HUES6 (cell line): ENCODE data around the gene PBX3.

Experiments
- H3K27ac ChIP-seq: 2 replicates; pipeline ENCODE4 v1.7.0; 2013; ENCODE audit warnings: low read depth, mild to moderate bottlenecking, low read length, inconsistent platforms
- H3K27me3 ChIP-seq: 2 replicates; pipeline ENCODE4 v1.6.1; 2013; ENCODE audit warnings: low read length; ENCODE audit not compliant: control insufficient read depth, insufficient read depth
- H3K36me3 ChIP-seq: 2 replicates; pipeline ENCODE4 v1.6.1; 2013; ENCODE audit warnings: low read length; ENCODE audit not compliant: control insufficient read depth, insufficient read depth
- H3K4me1 ChIP-seq: 2 replicates; pipeline ENCODE4 v1.6.1; 2013; ENCODE audit warnings: low read length; ENCODE audit not compliant: control insufficient read depth, insufficient read depth
- H3K4me3 ChIP-seq: 2 replicates; pipeline ENCODE4 v1.5.1; 2013; ENCODE audit warnings: low read depth, low read length
- H3K9ac ChIP-seq: one replicate; pipeline ENCODE4 v1.6.1; 2013; ENCODE audit warnings: mild to moderate bottlenecking, low read length
- H3K9me3 ChIP-seq: 2 replicates; pipeline ENCODE4 v1.6.1; 2013; ENCODE audit warnings: low read depth, low read length; ENCODE audit not compliant: control insufficient read depth, insufficient read depth

PBX3 gene

DNA sequence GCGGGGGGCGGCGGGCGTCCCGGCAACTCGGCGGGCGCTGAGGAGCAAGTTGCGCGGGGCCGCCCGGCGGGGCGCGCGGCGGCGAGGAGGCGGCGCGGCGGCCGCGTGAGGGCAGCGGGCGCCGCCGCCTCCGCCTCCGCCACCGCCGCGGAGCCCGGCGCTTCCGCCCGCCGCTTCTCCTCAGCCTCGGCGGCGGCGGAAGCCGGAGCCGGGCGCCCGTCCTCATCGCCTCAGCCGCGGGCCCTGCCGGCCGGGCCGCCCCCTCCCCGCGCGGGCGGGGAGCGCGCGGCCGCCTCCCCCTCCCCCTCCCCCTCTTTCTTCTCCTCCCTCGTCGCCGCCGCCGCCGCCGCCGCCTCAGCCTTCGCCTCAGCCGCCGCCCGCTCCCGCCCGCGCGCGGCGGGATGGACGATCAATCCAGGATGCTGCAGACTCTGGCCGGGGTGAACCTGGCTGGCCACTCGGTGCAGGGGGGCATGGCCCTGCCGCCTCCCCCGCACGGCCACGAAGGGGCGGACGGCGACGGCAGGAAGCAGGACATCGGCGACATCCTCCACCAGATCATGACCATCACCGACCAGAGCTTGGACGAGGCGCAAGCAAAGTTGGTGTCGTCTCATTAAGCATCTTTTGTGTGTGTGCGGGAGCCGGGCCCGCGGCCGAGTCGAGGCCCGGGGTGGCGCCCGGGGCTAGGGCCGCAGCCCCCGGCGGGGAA, at the start of gene PBX3:
Gene PBX3, plus strand, starts transcription at position 321 of the 712 bp plus-strand sequence.
- no peaks in the 10 kb centered on the region for H3K9me3 ChIP-seq
- peaks cover 34% of the 10 kb centered on the region for H3K4me1 ChIP-seq
- peak within 1 kb of the TSS; percentile 32; the same call in 1 of the 2 replicates for H3K27ac ChIP-seq
- peaks cover 3% of the 10 kb centered on the region; the same call in 1 of the 2 replicates for H3K36me3 ChIP-seq
- peak within 1 kb of the TSS; percentile 72 for H3K9ac ChIP-seq
- H3K4me3 ChIP-seq = peak within 1 kb of the TSS; percentile 92
- H3K27me3 ChIP-seq = peaks cover 5% of the 10 kb centered on the region; the same call in 1 of the 2 replicates

GRCh38 chr9:125699870-125700269, 47.3 kb upstream of the PBX3 start:
- Histone ChIP-seq H3K27me3 (no peaks in the 10 kb centered on the region), H3K9ac (no peak overlapping the region), H3K4me3 (no peak overlapping the region), H3K4me1 (peaks cover 51% of the 10 kb centered on the region), H3K36me3 (no peaks in the 10 kb centered on the region; the same call in 1 of the 2 replicates), H3K27ac (no peak overlapping the region), H3K9me3 (no peaks in the 10 kb centered on the region)

- peak overlapping the region; percentile 20 for H3K9ac ChIP-seq
- H3K27me3 ChIP-seq = no peaks in the 10 kb centered on the region
- H3K36me3 ChIP-seq = no peaks in the 10 kb centered on the region; the same call in 1 of the 2 replicates
- H3K27ac ChIP-seq = peak overlapping the region; percentile 61; the same call in 1 of the 2 replicates
- H3K4me3 ChIP-seq = peak overlapping the region; percentile 33
- peaks cover 45% of the 10 kb centered on the region for H3K4me1 ChIP-seq
- H3K9me3 ChIP-seq = no peaks in the 10 kb centered on the region
Measured at GRCh38 chr9:125700791-125701190, 46.4 kb upstream of the PBX3 start.

- H3K36me3 ChIP-seq = no peaks in the 10 kb centered on the region; the same call in 1 of the 2 replicates
- peak overlapping the region; percentile 61; the same call in 1 of the 2 replicates for H3K27ac ChIP-seq
- peaks cover 44% of the 10 kb centered on the region for H3K4me1 ChIP-seq
- peak overlapping the region; percentile 20 for H3K9ac ChIP-seq
- H3K9me3 ChIP-seq = no peaks in the 10 kb centered on the region
- H3K4me3 ChIP-seq = peak overlapping the region; percentile 33
- H3K27me3 ChIP-seq = no peaks in the 10 kb centered on the region
Measured at GRCh38 chr9:125701351-125701750, 45.8 kb upstream of the PBX3 start.

DNA sequence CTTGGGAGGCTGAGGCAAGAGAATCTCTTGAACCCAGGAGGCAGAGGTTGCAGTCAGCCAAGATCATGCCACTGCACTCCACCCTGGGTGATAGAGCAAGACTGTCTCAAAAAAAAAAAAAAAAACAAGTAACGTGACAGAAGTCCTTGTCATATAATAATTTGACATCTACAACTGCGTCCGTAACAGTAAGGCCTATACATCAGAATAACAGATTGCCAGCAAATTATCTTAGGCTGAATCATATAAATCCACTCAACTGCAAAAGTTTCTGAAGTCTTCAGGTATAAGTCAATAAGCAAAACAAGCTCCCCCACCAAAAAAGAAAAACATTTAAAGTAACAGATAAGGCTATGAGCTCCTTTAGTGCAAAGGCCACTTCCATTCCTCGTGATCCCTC, 43.5 kb upstream of the PBX3 start:
- Histone ChIP-seq H3K27ac (no peak overlapping the region), H3K9ac (no peak overlapping the region), H3K36me3 (no peaks in the 10 kb centered on the region; the same call in 1 of the 2 replicates), H3K9me3 (no peaks in the 10 kb centered on the region), H3K27me3 (no peaks in the 10 kb centered on the region), H3K4me3 (no peak overlapping the region), H3K4me1 (peaks cover 44% of the 10 kb centered on the region)

- Histone ChIP-seq H3K4me1 (peaks cover 32% of the 10 kb centered on the region), H3K36me3 (no peaks in the 10 kb centered on the region; the same call in 1 of the 2 replicates), H3K27ac (no peak overlapping the region), H3K27me3 (no peaks in the 10 kb centered on the region), H3K4me3 (peak overlapping the region; percentile 97), H3K9ac (peak overlapping the region; percentile 83), H3K9me3 (no peaks in the 10 kb centered on the region)
Measured at GRCh38 chr9:125705893-125706292, 41.3 kb upstream of the PBX3 start.

DNA sequence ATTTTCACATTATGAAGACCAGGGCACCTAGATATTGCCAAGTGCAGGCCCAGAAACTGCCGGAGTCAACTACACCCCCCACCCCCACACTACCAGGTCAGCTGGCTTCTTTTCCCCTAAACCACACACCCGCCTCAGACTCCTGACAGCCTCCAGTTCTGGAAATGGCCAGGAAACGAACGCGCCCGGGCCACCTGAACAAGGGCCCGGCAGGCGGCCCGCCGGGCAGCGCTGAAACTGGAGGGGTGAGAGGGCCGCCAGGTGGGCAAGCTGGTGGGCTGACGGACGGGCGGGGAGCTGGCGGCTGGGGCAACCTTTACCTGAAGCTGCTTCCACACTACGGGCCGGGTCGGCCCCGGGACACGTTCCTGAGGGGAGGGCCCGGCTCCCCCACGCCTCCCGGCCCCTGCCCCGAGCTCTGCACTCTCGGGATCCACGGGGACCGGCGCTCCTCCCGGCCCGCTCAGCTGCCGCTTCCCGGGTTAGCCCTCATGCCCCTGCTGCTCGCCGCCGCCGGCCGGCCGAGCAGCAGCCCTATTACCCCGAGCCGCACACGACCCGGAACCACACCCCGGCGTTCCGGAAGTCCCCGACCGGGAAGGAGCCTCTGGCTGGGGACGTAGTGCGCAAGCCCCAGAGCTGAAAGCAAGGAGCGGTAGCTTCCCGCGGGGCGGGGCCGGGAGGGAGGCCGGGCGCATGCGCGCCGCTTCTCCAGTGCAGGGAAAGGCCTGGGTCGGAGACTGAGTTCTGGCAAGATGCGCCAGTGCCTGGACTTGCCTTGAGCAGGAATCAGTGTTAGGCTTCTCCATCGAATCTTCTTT, 40.3 kb upstream of the PBX3 start, which contains the start of gene MAPKAP1:
Gene MAPKAP1, minus strand, starts transcription at position 558 of the 821 bp plus-strand sequence. CDS start 34,634 bp downstream, outside the sequence.
- Histone ChIP-seq H3K9ac (peak within 1 kb of the TSS; percentile 83), H3K4me1 (peaks cover 24% of the 10 kb centered on the region), H3K27ac (peak within 1 kb of the TSS; percentile 80), H3K27me3 (no peaks in the 10 kb centered on the region), H3K36me3 (no peaks in the 10 kb centered on the region; the same call in 1 of the 2 replicates), H3K9me3 (no peaks in the 10 kb centered on the region), H3K4me3 (peak within 1 kb of the TSS; percentile 97)

- Histone ChIP-seq H3K9me3 (no peaks in the 10 kb centered on the region), H3K4me1 (peaks cover 23% of the 10 kb centered on the region), H3K9ac (peak overlapping the region; percentile 46), H3K36me3 (no peaks in the 10 kb centered on the region; the same call in 1 of the 2 replicates), H3K27me3 (no peaks in the 10 kb centered on the region), H3K27ac (no peak overlapping the region; the same call in 1 of the 2 replicates), H3K4me3 (peak overlapping the region; percentile 97)
Measured at GRCh38 chr9:125707472-125707804, 39.7 kb upstream of the PBX3 start.

GRCh38 chr9:125726456-125727132, 20.6 kb upstream of the PBX3 start:
- Histone ChIP-seq H3K4me3 (no peak overlapping the region), H3K9me3 (no peaks in the 10 kb centered on the region)

DNA sequence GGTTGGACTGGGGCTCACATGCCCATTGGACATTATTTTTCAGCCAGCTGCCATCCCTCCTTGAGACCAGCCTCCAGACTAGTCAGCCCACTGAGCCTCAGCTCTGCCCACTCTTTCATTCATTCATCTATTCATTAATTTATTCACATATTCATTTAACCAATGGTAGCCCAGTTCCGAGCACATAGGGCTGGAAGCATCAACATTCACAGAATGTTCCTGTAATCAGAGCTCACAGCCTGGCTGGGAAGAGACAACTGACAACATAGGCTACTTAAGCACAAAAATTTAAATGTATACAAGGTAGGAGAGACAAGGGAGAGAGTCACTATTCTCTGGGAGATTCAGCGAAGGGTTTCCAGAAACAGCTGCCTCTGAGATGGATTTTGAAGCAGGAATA, 17.0 kb upstream of the PBX3 start:
- Histone ChIP-seq H3K27me3 (no peaks in the 10 kb centered on the region), H3K9me3 (no peaks in the 10 kb centered on the region), H3K27ac (no peak overlapping the region), H3K36me3 (no peaks in the 10 kb centered on the region), H3K4me3 (no peak overlapping the region), H3K9ac (no peak overlapping the region), H3K4me1 (peaks cover 9% of the 10 kb centered on the region)

More at GRCh38 chr9:125726456-125727132, 20.6 kb upstream of the PBX3 start:
- Histone ChIP-seq H3K4me1 (no peaks in the 10 kb centered on the region), H3K27ac (no peak overlapping the region), H3K9ac (no peak overlapping the region), H3K27me3 (no peaks in the 10 kb centered on the region), H3K36me3 (no peaks in the 10 kb centered on the region)
